IgD-negative memory B cell (primary cell): ENCODE results near the gene CEBPG. TPM values are rescaled to one million over a fixed set of nuclear protein-coding genes. Genes with fewer than 3 reads are reported as not detected.
A peak's percentile ranks its signal among the peaks of the same experiment; 100 is the strongest.

Source experiments
- H3K27ac Mint-ChIP-seq, 3 donors: one replicate each; pipeline ENCODE4 v1.8.0; 2020 to 2022; ENCODE audit warnings: mild to moderate bottlenecking in 3 of 3, mixed read lengths in 3 of 3, moderate library complexity in 1 of 3
- H3K27me3 Mint-ChIP-seq: one replicate; pipeline ENCODE4 v1.8.0; 2021; ENCODE audit warnings: mixed read lengths
- H3K36me3 Mint-ChIP-seq: one replicate; pipeline ENCODE4 v1.8.0; 2020; ENCODE audit warnings: mild to moderate bottlenecking, mixed read lengths
- H3K4me1 Mint-ChIP-seq, 3 donors: one replicate each; pipeline ENCODE4 v1.8.0; 2020 to 2022; ENCODE audit warnings: mixed read lengths in 3 of 3, mild to moderate bottlenecking in 1 of 3
- H3K4me3 Mint-ChIP-seq, 4 donors: one replicate each; pipeline ENCODE4 v1.8.0; 2020 to 2022; ENCODE audit warnings: mild to moderate bottlenecking in 4 of 4, mixed read lengths in 4 of 4, moderate library complexity in 3 of 4
- H3K9me3 Mint-ChIP-seq, 3 donors: one replicate each; pipeline ENCODE4 v1.8.0; 2020 to 2021; ENCODE audit warnings: mixed read lengths in 3 of 3, mild to moderate bottlenecking in 1 of 3
- polyA plus RNA-seq: library from polyadenylated mRNA; unstranded; fragments of 300-500 nt; fragmentation: Illumina TruSeq; gene quantifications from one replicate; pipeline ENCODE4 v1.2.3, GENCODE V29; 2021

Gene CEBPG
- polyA plus RNA-seq: 15.2 TPM

DNA sequence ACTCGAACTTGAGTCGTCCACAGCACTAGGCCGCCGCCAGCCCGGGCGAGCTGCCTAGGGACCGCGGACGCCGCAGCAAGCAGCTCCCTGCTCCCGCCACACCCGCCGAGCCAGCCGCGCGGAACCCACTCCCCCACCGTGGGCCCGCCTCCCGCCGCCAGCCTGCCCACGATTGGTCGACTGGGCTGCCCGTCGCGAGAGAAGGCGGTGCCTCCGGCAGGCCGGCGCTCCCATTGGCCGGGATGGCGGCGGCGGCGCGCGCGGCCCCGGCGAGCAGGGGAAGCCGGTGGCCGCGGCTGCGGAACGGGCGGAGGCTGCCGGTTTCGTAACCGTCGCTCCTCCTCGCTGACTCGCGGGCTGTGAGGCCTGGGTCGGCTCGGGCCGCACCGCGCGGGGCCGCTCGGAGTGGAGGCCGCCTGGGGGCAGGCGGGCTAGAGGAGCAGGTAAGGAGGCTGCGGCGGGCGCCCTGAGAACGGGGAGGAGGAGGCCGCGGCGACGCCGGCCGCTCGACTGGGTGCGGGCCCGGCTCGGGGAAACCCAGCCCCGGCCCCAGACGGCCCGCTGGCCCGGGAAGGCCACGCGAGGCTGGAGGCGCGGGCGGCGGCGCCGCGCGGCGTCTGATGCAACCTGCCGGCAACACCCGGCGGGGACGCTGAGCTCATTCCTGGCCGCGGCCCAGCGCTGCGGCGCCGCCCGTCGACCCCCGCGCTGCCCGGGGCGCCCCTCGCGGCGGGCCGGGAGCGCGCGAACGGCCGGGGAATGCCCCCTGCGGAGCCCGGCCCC, at the start of gene CEBPG:
CEBPG (plus strand) TSS at position 257 of the 783 bp plus-strand sequence. CDS start 5,531 bp downstream, outside the sequence.
- no peaks in the 10 kb centered on the region for H3K27me3 Mint-ChIP-seq
- no peaks in the 10 kb centered on the region for H3K9me3 Mint-ChIP-seq
- H3K27ac Mint-ChIP-seq: peak within 1 kb of the TSS; percentile 96 to 100 (median 98)
- H3K4me1 Mint-ChIP-seq: peaks cover 31 to 39% (median 35%) of the 10 kb centered on the region in 3 donors
- no peaks in the 10 kb centered on the region for H3K36me3 Mint-ChIP-seq
- peak within 1 kb of the TSS; percentile 88 to 97 (median 96) for H3K4me3 Mint-ChIP-seq

DNA sequence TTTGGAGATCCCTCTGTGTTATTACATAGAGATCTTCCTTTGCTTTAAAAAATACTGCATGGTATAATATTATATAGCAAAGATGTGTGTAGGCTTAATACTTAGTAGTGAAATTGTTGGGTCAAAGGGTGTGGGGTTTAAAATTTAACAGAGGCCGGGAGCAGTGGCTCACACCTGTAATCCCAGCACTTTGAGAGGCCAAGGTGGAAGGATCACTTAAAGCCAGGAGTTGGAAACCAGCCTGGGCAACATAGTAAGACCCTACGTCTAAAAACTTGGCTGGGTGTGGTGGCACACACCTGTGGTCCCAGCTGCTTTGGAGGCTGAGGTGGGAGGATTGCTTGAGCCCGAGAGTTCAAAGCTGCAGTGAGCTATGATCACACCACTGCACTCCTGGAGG, 48.9 kb upstream of the CEBPG start:
- H3K4me3 Mint-ChIP-seq: no peak overlapping the region
- peaks cover 4% of the 10 kb centered on the region for H3K27me3 Mint-ChIP-seq
- peaks cover 5 to 20% (median 12%) of the 10 kb centered on the region in 3 donors for H3K9me3 Mint-ChIP-seq
- no peaks in the 10 kb centered on the region for H3K4me1 Mint-ChIP-seq
- H3K36me3 Mint-ChIP-seq: peaks cover 5% of the 10 kb centered on the region
- no peak overlapping the region for H3K27ac Mint-ChIP-seq

DNA sequence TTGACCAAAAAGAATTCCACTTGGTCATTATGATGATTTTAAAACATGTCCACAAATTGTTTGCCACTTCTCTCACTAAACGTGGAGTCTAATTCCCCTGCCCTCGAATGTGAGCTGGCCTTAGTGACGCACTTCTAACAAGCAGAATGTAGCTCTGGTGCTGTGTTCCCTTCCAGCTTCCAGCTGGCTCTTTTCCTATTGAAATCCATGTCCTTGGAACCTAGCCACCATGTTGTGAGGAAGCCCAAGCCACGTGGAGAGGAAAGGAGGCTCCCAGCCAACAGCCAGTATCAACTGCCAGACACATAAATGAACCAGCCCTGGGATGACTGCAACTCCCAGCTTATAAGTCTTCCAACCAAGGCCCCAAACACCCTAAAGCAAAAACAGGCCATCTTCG, 47.6 kb upstream of the CEBPG start:
- Mint-ChIP-seq H3K4me3 (no peak overlapping the region), H3K9me3 (peaks cover 2 to 14% (median 6%) of the 10 kb centered on the region in 3 donors), H3K4me1 (no peaks in the 10 kb centered on the region), H3K36me3 (peaks cover 5% of the 10 kb centered on the region), H3K27ac (no peak overlapping the region), H3K27me3 (peaks cover 2% of the 10 kb centered on the region)

DNA sequence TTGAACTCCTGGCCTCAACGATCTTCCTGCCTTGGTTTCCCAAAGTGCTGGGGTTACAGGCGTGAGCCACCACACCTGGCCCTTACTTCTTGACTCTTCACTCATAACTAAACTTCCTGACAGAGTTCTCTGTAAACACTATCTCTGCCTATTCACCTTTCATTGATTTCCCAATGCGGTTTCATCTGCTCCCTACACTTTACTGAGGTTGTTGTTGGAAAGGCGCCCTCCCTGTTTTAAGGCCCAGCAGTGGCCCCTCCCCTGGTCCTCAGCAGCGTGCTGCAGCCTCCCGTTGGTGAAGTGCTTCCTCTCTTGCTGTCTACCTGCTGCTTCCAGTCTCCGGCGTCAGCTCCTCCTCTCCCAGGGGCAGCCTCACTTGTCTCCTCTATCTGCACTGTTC, 44.4 kb upstream of the CEBPG start:
- peaks cover 0 to 4% (median 1%) of the 10 kb centered on the region in 3 donors for H3K9me3 Mint-ChIP-seq

DNA sequence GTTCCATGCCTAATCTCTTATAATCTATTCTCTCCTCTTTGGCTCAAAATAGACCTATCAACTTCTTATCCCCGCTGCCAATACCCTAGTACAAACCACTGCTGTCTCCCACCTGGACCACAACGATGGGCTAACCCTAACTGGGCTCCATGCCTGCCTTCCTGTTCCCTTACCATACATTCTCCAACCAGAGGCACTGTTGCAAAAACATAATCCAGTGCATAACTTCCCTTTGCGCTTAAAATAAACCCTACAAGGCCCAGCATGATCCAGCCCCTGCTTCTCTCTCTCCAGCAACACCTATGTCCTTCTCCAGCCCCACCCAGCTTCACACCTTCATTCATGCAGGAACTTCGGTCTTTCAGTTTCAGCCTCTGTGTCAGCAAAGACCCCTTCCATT, 43.8 kb upstream of the CEBPG start:
- no peak overlapping the region for H3K4me3 Mint-ChIP-seq
- H3K36me3 Mint-ChIP-seq: peaks cover 5% of the 10 kb centered on the region
- H3K4me1 Mint-ChIP-seq: peaks cover 2 to 7% (median 3%) of the 10 kb centered on the region in 3 donors
- peaks cover 3% of the 10 kb centered on the region for H3K27me3 Mint-ChIP-seq
- no peak overlapping the region for H3K27ac Mint-ChIP-seq
- peaks cover 0 to 4% (median 1%) of the 10 kb centered on the region in 3 donors for H3K9me3 Mint-ChIP-seq

More for the DNA sequence above, 44.4 kb upstream of the CEBPG start:
- H3K27ac Mint-ChIP-seq: peak overlapping the region in 1 of 3 donors; percentile 14
- peaks cover 3% of the 10 kb centered on the region for H3K27me3 Mint-ChIP-seq
- peaks cover 5% of the 10 kb centered on the region for H3K36me3 Mint-ChIP-seq
- no peak overlapping the region for H3K4me3 Mint-ChIP-seq
- peaks cover 2 to 7% (median 3%) of the 10 kb centered on the region in 3 donors for H3K4me1 Mint-ChIP-seq

DNA sequence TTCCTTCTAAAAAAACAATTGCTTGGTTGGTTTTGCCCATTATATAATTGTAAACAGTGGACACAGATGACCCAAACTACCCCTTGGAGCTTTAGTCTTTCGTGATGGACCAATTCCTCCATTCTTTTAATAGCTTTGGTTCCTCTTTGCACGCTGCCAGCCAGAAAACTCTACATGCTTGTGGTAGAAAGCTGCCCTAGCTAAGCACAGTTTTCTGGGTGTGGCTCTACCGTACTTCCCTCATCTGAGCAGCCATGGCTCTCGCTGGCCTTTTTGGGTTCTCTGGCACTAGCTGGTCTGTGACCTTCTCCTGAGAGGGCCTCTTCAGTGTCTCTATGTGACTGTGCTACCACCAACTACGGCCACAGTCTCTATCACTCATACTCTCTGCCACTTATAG, 41.3 kb upstream of the CEBPG start:
- H3K4me1 Mint-ChIP-seq: peaks cover 2 to 7% (median 3%) of the 10 kb centered on the region in 3 donors
- H3K9me3 Mint-ChIP-seq: peaks cover 0 to 1% (median 0%) of the 10 kb centered on the region in 3 donors
- H3K27me3 Mint-ChIP-seq: peaks cover 3% of the 10 kb centered on the region
- peaks cover 5% of the 10 kb centered on the region for H3K36me3 Mint-ChIP-seq
- no peak overlapping the region for H3K27ac Mint-ChIP-seq
- peak overlapping the region in 1 of 4 donors; percentile 47 for H3K4me3 Mint-ChIP-seq

DNA sequence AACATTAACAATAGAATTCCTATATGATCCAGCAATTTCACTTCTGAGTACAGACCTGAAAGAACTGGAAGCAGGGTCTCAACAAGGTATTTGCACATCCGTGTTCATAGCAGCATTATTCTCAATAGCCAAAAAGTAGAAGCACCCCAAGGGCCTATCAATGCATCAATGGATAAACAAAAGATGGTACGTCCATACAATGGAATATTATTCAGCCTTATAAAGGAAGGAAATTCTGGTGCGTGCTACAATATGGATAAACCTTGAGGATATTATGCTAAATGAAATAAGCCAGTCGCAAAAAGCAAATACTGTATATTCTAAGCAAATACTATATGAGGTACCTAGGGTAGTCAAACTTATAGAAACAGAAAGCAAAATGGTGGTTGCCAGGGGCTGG, 40.4 kb upstream of the CEBPG start:
- no peak overlapping the region for H3K4me3 Mint-ChIP-seq

DNA sequence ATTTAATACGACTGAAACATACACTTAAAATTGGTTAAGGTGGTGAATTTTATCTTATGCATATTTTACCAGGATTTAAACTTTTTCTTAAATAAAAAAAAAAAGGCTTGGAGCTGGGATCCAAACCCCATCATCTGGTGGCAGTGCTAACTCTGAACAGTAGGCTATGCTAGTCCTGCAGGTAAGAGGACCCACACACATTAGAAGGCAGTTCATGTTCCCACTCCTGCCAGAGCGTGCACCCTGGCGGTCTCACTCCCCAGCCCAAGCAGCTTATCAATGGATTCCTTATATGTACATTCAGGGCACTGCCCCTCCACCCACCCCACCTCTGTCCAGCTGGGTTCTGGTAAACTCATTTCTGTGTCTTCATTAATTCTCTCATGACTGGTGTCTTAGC, 39.9 kb upstream of the CEBPG start:
- peaks cover 5% of the 10 kb centered on the region for H3K36me3 Mint-ChIP-seq
- peaks cover 3% of the 10 kb centered on the region for H3K27me3 Mint-ChIP-seq
- H3K9me3 Mint-ChIP-seq: peaks cover 0 to 1% (median 0%) of the 10 kb centered on the region in 3 donors
- H3K27ac Mint-ChIP-seq: no peak overlapping the region
- H3K4me1 Mint-ChIP-seq: peaks cover 2 to 7% (median 3%) of the 10 kb centered on the region in 3 donors
- no peak overlapping the region for H3K4me3 Mint-ChIP-seq

More for the DNA sequence above, 40.4 kb upstream of the CEBPG start:
- H3K36me3 Mint-ChIP-seq: peaks cover 5% of the 10 kb centered on the region
- H3K9me3 Mint-ChIP-seq: peaks cover 0 to 1% (median 0%) of the 10 kb centered on the region in 3 donors
- no peak overlapping the region for H3K27ac Mint-ChIP-seq
- peaks cover 3% of the 10 kb centered on the region for H3K27me3 Mint-ChIP-seq
- peaks cover 2 to 7% (median 3%) of the 10 kb centered on the region in 3 donors for H3K4me1 Mint-ChIP-seq

DNA sequence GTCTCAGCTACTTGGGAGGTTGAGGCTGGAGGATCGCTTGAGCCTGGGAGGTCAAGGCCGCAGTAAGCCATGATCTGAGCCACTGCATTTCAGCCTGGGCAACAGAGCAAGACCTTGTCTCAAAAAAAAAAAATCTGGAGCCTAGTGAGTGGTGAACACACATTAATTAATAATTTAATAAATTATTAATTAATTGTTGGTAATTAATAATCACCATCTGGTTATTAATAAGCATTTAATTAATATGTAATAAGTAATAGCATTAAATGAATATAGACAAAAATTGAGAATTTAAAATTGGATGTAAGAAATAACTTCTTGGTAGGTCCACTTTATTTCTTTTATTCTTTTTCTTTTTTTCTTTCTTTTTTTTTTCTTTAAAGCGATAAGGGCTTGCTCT, 39.2 kb upstream of the CEBPG start:
- Mint-ChIP-seq H3K36me3 (peaks cover 3% of the 10 kb centered on the region), H3K4me3 (no peak overlapping the region), H3K4me1 (peaks cover 2 to 7% (median 5%) of the 10 kb centered on the region in 3 donors), H3K27me3 (peaks cover 4% of the 10 kb centered on the region), H3K27ac (no peak overlapping the region), H3K9me3 (peaks cover 0 to 1% (median under 1%) of the 10 kb centered on the region in 3 donors)

DNA sequence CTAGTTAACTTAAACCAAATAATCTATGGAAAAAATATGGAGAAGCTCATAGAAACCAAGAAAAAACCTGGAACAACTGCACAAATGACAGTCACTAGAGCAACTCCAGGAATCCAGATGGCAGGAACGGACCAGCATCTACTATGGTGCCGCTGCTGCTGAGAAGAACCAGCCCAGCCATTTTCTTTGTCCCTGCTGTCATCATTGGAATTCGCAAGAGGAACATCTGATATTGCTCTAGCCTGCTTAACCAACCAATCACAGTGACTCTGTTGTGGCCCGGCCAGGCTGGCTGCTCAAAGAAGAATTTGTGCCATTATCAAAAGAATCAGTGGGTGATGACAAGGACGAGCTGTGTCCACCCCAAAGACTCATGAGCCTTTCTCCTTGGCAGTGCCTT, 38.1 kb upstream of the CEBPG start:
- Mint-ChIP-seq H3K4me3 (no peak overlapping the region), H3K27ac (no peak overlapping the region), H3K27me3 (peaks cover 4% of the 10 kb centered on the region), H3K36me3 (peaks cover 2% of the 10 kb centered on the region), H3K9me3 (peaks cover 0 to 2% (median 1%) of the 10 kb centered on the region in 3 donors), H3K4me1 (peaks cover 2 to 7% (median 5%) of the 10 kb centered on the region in 3 donors)

DNA sequence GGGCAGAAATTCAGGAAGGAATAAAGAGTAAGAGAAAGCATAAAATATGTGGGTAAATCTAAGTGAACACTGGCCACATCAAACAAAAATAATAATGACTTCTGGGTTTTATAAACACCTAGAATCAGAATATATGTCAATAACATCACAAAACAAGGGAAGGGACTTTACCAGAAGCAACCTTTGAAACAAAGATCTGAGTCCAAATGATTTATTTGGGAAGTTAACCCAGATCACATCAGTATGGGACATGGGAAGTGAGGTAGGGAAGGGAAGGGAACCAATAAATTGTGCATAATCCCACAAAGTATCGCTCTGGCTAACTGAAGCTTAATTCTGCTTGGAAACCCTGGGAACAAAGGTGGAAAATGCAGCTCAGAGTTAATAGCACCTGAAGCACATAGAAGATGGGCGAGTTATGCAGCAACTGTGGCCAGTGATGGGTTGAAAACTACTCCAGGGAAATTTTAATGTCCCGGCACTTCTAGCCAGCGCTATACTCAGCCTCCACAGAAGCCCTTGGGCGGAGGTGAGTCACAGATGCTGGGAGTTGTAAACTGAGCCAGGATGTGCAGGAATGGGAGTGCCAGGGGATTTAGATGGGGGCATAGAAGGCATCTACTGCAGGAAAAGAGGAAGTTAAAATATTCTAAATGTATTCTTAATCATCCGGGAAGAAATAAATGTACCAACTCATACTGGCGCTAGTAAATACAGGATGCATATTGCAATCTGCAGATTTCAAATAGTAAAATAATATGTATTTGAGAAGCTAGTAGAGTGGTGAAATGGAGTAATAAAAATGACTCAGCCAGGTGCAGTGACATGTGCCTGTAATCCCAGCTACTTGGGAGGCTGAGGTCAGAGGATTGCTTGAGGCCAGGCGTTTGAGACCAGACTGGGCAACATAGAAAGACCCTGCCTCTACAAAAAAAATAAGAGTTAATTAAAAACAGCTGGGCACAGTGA, 34.2 kb upstream of the CEBPG start:
- Mint-ChIP-seq H3K4me1 (peaks cover 0 to 2% (median 0%) of the 10 kb centered on the region in 3 donors), H3K27me3 (peaks cover 12% of the 10 kb centered on the region), H3K36me3 (peaks cover 2% of the 10 kb centered on the region), H3K4me3 (no peak overlapping the region), H3K27ac (no peak overlapping the region), H3K9me3 (peaks cover 0 to 2% (median 0%) of the 10 kb centered on the region in 3 donors)

DNA sequence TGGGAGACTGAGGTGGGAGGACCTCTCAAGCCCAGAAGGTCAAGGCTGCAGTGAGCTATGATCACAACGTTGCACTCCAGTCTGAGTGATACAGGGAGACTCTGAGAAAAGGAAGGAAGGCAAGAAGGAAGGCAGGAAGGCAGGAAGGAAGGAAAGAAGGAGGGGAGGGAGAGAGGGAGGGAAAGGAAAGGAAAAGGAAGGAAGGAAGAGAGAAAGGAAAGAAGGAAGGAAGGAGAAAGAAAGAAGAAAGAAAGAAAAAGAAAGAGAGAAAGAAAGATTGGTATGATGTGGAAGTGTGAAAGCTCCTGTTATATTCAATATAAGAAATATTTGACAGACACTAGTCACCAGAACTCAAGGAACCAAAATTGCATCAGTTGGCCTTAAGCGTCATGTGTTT, 32.5 kb upstream of the CEBPG start:
- Mint-ChIP-seq H3K9me3 (peaks cover 0 to 3% (median 0%) of the 10 kb centered on the region in 3 donors), H3K4me1 (peaks cover 0 to 2% (median 0%) of the 10 kb centered on the region in 3 donors), H3K36me3 (peaks cover 2% of the 10 kb centered on the region), H3K27me3 (peaks cover 20% of the 10 kb centered on the region), H3K27ac (peak overlapping the region in 1 of 3 donors; percentile 12), H3K4me3 (no peak overlapping the region)

DNA sequence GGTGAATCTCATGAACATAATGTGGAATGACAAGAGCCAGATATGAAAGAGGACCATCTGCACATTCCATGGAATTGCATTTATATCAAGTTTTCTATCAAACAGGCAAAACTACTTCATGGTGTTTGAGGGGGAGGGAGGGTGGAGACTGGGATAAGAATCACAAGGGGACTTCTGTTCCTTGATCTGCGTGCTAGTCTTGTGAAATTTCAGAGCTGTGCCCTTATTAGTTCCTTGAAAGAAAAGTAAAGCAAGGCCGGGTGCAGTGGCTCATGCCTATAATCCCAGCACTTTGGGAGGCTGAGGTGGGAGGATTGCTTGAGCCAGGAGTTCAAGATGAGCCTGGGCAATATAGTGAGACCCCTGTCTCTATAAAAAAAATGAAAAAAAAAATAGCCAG, 30.2 kb upstream of the CEBPG start:
- Mint-ChIP-seq H3K27ac (no peak overlapping the region), H3K4me3 (no peak overlapping the region), H3K27me3 (peaks cover 33% of the 10 kb centered on the region), H3K9me3 (peaks cover 0 to 3% (median 0%) of the 10 kb centered on the region in 3 donors), H3K4me1 (peaks cover 0 to 2% (median 0%) of the 10 kb centered on the region in 3 donors), H3K36me3 (peaks cover 2% of the 10 kb centered on the region)

DNA sequence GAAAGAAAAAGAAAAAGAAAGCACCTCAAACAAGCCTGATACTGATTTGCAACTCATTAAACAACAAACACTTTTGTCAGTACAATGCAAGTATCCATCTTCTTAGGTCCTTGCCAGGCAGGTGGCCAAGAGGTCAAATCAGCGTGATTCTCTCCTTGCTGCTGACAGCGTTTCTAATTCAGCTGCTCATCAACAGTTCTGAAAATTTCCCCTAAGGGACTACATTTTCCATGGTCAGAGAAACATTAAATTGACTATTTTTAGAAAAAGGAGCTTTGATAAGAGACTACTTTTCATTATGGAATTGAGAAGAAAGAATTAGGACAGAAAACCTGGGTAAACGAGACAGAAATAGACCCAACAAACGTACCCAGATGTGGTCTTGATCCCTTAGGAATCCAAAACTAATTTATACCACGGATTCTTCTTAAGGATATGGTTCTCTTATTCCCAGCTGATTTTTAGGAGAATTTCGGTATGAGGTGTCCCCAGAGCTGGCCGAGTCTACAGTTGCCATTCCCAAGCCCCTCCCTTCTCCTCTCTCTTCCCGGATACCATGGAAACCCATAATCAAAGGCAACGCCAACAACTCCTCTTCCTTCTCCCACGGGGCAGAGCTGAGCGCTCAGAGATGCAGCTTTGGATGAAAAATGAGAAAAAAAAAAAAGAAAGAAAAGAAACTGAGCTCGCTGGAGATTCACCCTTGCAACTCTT, 29.5 kb upstream of the CEBPG start:
- Mint-ChIP-seq H3K27ac (no peak overlapping the region), H3K27me3 (peaks cover 33% of the 10 kb centered on the region)

More for the DNA sequence above, 29.5 kb upstream of the CEBPG start:
- Mint-ChIP-seq H3K9me3 (peaks cover 0 to 3% (median 0%) of the 10 kb centered on the region in 3 donors), H3K4me3 (peak overlapping the region in 1 of 4 donors; percentile 29), H3K4me1 (peaks cover 0 to under 1% (median 0%) of the 10 kb centered on the region in 3 donors), H3K36me3 (peaks cover 2% of the 10 kb centered on the region)
